ENCODE measurements around the gene ZNF649.

GRCh38 chr19:51946602-51947001 is 41.8 kb upstream of the ZNF649 start:
- TF ChIP-seq CTCF (IDR thresholded peaks at IDR 0.05; ENCODE audit: poor library complexity) (no peak), EZH2 (IDR thresholded peaks at IDR 0.05; ENCODE audit: borderline replicate concordance) (no peak), EZH2phosphoT487 (IDR thresholded peaks at IDR 0.05; ENCODE audit: low read depth, severe bottlenecking, unreplicated experiment) (no peak)

All from hepatocyte (in vitro differentiated cells).